GM18505 (cell line): Measurements from ENCODE around the gene BANF1.

Experiments used
- ATAC-seq: cut with Tn5 transposase; IDR thresholded peaks from one replicate; pipeline ENCODE4 v1.9.1; 2021; ENCODE audit not compliant: unreplicated experiment
- POLR2A ChIP-seq: IDR thresholded peaks from 4 replicates; pipeline ENCODE4 v1.6.1; 2011; ENCODE audit warnings: borderline replicate concordance; ENCODE audit not compliant: insufficient read depth, insufficient read length; ENCODE audit errors: extremely low read depth

The BANF1 gene

GRCh38 chr11:66026017-66026529 is 23.8 kb downstream of the BANF1 start, which contains the start of gene CATSPER1:
Gene CATSPER1 (minus strand): TSS chr11:66026479. CDS start chr11:66026379, 100 bp downstream.
- ATAC-seq: no peak
- TF ChIP-seq POLR2A: no peak

DNA sequence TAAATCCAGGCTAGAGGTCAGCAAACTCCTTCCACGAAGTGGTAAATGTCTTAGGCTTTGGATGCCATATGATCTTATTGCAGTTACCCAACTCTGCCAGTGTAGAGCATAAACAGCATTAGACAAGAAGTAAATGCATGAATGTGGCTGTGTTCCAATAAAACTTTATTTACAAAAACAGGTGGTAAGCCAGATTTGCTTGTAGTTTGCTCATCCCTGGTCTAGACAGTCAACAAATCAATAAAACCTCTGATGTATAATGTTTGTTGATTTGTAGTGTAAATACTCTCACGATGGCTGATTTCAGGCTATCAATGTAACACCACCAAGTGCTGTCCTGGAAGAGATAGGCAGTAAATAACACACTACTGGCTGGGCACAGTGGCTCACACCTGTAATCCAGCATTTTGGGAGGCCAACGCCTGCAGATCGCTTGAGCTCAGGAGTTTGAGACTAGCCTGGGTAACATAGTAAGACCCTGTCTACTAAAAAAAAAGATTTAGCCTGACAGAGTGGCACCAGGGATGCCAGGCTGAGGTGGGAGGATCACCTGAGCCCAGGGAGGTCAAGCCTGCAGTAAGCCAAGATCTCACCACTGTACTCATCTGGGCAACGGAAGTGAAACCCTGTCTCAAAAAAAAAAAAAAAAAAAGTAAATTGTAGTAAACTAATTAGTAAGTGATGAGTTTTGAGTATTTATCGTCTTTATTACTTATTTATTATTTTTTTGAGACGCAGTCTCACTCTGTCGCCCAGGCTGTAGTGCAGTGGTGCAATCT is 30.8 kb downstream of the BANF1 start:
- no peak for ATAC-seq
- TF ChIP-seq POLR2A: no peak

DNA sequence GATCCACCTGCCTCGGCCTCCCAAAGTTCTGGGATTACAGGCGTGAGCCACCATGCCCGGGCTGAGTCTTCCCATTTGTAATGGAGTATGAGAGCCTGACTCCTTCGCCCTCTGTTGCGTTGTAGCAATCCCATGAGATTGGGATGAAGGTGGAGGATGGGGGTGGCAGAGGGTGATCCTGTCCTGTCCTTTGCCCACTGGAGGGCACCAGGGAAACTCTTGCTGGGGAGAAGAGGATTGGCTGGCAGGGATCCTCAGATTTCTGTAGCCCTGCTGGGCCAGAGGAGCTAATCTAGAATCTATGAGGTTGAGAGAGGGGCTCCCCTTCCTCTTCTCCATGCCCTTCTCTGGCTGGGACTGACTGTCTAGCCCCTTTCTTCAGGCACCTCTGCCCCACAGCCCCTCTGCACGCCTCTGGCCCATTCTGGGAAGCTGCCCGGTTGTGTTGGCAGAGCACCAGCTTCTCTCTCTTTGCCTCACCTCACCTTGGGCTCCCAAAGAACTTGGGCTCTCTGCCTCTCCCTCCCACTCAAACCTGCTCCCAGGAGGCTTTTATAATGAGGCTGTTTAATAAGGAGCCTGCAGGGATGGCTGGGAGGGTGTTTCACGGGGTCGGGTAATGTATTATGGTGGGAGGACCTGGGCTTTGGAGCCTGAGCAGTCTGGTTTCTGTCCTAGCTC is 33.5 kb downstream of the BANF1 start:
- no peak for ATAC-seq
- TF ChIP-seq POLR2A: no peak

- no peak for TF ChIP-seq POLR2A
- no peak for ATAC-seq
Measured at GRCh38 chr11:66036334-66036710, 34.0 kb downstream of the BANF1 start.

GRCh38 chr11:66037327-66037726 is 35.0 kb downstream of the BANF1 start:
- ATAC-seq: no peak
- TF ChIP-seq POLR2A: no peak

DNA sequence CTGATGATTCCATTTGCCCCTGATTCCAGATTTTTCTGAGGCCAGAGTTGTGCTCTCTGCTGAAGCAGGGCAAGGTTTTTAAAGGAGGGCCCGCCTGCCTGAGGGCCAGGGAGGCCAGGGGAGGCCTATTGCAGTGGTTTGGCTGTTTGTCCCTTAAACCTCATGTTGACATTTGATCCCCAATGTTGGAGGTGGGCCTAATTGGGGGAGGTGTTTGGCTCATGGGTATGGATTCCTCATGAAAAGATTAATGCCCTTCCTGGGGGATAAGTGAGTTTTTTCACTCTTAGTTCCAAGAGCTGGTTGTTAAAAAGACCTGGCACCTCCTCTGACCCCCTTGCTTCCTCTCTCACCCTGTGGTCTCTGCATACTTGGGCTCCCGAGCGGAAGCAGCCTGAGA is 37.5 kb downstream of the BANF1 start:
- no peak for ATAC-seq
- TF ChIP-seq POLR2A: no peak

DNA sequence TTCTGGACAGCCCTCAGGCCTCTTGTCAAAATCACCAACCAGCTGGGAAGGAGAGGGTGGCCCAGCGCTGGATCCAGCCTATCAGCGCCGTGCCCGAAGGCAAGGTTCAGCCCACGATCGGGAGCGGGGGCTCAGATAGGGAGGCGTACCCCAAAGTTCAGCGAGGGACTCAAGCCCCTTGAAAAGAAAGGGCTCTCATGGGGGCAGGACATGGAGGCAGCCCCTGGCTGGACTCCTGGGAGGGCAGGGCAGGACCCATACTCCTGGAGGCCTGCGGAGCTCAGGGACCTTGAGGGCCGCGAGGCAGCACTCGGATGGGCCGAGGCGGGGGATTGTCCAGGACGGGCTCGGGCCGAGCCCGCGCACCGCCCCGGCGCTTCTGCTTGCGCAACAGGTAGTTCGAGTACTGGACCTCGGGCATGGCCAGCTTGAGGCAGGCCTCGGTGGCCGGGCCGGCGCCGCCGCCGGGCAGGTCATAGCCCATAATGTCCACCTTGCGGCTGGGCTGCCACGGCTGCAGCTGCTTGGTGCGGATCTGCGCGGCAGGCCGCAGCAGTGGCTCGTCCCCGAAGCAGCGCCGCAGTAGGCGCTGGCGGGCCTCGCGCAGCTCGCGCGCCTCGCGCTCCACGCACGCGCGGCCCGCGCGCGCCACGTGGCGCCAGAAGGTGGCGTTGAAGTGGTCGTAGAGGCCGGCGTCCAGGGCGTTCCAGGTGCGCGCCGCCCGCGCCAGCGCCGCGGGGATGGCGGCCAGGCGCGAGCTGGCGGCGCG is 40.1 kb downstream of the BANF1 start:
- TF ChIP-seq POLR2A: no peak
- no peak for ATAC-seq

DNA sequence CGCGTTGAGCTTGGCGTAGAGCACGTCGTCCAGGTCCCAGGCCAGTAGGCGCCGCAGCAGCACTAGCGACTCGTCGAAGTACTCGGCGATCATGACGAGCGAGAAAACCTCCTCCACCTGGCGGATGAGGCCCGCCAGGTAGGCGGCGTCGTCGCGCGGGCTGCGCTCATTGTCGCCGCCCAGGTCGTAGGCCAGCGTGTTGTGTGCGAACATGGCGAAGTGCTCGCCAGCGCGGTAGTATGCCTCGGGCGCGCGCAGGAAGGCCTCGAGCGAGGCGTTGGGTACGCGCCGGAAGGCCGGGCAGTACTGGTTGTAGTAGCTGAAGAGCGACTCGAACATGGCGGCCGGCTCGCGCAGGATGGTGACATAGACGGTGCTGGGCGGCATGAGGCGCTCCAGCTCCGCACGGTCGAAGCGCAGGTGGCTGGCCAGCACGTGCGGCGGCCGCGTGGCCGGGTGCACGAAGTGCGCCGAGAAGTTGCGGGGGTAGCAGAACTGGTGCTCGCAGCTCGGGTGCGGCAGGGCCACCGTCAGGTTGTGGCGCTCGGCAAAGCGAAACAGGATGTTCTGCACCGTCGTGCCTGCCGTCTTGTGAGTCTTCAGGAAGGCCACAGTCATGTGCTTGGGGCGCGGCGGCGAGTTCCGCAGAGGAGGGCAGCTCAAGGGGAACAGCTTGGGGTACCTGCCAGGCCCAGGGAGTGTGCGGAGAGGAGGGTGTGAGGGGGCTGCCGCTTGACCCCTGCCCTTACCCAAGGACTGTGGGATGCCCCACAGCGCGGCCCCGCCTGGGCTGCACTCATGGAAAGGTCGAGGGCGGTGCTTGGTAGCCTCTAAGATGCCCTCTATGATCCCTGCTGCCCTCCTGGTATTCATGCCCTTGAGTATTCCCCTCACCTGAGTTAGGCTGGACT is 40.9 kb downstream of the BANF1 start:
- ATAC-seq: no peak
- no peak for TF ChIP-seq POLR2A

DNA sequence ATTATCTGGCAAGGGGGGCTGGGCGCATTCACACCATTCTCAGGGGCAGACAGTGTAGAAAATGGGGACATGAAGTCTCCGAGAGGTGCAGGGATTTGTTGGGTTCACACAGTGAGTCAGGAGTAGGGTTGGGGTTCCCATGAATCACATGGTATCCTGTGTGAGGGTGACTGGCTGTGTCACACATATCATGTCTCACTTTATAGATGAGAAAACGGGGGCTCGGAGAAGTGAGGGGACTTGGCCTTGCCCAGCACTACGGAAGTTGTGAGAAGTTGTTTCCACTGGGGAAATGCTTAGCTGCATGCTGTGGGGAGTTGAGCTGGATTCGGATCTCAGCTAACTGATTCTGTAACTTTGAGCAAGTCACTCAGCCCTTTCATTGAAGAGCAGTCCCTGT is 42.5 kb downstream of the BANF1 start:
- no peak for ATAC-seq
- no peak for TF ChIP-seq POLR2A

DNA sequence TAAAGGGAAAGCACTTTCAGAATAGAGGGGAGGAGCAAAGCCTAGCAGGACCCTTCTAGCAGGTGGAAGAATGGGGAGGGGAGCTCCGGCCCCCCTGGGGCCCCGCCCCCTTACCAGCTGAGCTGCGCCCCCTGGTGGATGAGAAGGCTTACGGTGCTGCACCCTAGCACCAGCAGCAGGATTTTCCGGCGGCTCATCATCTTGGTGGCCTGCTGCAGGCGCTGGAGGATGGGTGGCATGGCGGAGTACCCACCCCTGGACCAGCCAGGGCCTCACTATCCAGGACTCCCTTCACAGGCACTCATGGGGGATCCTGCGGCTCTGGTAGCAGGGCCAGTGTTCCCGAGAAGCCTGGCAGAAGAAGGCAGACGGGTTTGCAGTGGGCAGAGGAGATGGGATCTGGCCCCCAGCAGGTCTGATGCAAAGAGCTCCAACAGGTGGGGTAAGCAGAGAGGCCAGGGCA is 42.9 kb downstream of the BANF1 start:
- ATAC-seq: no peak
- TF ChIP-seq POLR2A: no peak

- no peak for TF ChIP-seq POLR2A
Measured at GRCh38 chr11:66046901-66047300, 44.6 kb downstream of the BANF1 start.

DNA sequence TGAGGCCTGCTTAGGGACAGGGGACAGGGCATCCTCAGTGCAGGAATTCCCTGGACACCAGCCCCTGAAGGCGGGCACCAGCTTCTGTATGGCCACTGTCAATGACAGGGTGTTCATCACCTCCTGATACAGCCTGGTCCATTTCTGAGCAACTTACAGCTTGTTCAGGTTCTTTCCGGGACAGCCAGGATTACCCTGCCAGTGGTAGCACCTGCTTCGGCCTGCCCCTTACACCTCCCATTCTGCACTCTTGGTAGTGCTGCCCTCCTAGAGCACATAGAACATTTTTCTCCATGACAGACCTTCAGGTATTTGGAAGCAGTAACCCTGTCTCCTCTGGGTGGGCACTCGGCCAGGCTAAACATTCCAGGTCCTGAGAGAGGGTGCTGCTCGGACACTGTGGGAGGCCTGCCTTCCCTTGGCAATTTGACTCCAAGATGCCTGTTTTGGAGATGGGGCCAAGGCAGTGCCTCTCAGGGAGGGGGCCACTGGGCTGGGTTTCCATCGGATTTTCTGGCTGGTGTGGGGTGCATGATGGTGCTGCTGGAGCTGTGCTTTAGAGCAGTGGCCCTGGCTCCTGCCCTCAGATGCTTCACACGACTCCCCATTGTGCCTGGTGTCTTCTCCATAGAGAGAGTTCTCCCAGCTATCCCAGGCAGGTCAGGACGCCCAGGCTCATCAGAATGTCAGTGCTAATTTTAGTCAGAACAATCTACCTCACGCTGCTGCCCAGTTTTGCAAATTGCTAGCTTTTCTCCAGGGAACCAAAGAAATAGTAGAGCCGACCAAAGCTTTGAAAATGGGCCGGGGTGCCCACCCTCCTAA is 45.5 kb downstream of the BANF1 start:
- no peak for ATAC-seq
- TF ChIP-seq POLR2A: no peak

More at GRCh38 chr11:66046901-66047300, 44.6 kb downstream of the BANF1 start:
- ATAC-seq: no peak
